GM13976 (cell line): ENCODE results near the gene PDCD1.

ENCODE experiments used
- DNase-seq: peaks from one replicate; pipeline ENCODE4 v3.0.0; 2012; ENCODE audit warnings: low spot score
- CTCF ChIP-seq: IDR thresholded peaks from 2 replicates; pipeline ENCODE4 v1.5.1; 2012; ENCODE audit warnings: borderline replicate concordance, mild to moderate bottlenecking; ENCODE audit not compliant: insufficient read depth; ENCODE audit errors: extremely low read depth, missing control alignments, control extremely low read depth
- in situ Hi-C: fragments of 300-500 bp; cut with MboI; formaldehyde crosslinking; loops from one replicate; pipeline ENCODE4 v1.12.0; 2022; ENCODE audit warnings: low sequenced_read_pairs, mixed read lengths, inconsistent platforms; ENCODE audit not compliant: unreplicated experiment

PDCD1 gene

GRCh38 chr2:241894681-241895426 is 36.2 kb upstream of the PDCD1 start:
- in situ Hi-C loops, result no loop called here
- DNase-seq, result no peak
- TF ChIP-seq CTCF, result no peak

DNA sequence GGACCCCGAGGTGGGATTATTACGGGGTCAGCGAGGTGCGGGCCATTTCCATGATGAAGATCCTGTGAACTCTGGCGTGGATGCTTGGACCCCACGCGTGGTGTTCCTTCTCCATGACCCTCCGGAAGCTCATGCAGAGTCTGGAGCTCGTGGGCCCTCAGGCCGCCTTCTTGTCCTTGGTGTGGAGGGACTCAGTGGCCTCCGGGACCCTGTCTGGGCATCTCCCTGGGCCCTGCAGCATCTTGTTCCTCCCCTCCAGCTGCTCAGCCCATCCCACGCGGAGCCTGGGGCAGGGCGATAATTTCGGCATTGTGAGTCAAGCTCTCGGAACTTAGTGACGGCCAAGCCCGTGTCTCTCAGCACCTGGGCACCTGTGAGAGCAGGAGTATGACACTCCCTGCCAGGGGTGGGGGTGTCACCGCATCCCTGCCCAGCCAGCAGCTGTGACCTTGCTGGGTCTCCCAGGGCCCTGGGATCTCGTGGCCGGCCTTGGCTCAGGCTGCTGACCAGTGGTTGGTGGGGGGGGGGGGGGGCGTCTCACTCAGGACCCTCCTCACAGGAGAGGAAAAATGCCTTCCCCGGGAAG is 35.5 kb upstream of the PDCD1 start:
- in situ Hi-C loops, result no loop called here
- DNase-seq, result no peak
- TF ChIP-seq CTCF, result no peak

GRCh38 chr2:241893265-241893664 is 34.6 kb upstream of the PDCD1 start:
- in situ Hi-C loops, result no loop called here
- no peak for DNase-seq
- TF ChIP-seq CTCF, result no peak

DNA sequence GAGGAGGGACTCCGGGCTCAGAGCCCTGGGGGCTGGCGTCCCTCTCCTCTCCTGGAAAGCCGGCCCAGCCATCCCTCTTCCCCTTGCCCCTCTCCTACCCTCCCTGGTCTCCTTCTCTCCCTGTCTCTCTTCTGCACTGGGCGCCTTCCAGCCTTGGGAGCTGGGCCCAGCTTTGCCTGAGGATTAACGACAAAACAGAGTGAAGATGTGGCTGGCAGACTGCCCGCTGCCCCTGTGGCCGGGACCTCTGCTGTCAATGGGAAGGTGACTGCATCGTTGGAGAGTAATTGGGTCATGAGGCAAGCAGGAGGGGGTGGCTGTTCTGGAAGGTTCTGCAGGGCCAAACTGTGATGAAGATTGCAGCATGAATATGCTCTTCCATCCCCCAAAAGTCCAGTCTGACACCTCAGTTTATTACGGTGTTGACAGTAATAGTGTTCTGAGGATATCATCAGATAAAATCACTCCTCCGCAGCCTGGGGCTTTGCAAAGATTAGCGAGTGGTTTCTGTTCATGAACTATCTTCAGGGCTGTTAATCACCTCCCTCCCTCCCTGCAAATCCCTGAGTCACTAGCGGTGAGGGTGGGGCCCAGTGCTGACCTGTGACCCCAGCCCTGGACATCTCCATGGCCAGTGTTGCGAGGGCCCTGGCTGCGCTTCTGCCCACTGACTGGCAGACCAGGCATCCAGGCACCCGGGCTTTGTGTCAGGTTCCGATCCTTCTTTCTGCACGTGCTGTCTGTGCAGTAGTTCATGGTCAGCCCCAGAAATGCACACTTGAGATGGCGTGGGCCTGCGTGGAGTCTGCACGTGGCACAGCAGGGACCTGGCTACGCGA is 33.8 kb upstream of the PDCD1 start:
- DNase-seq, result no peak

GRCh38 chr2:241891988-241892298 is 33.2 kb upstream of the PDCD1 start:
- TF ChIP-seq CTCF, result no peak
- no peak for DNase-seq
- in situ Hi-C loops, result no loop called here

More for the DNA sequence above, 33.8 kb upstream of the PDCD1 start:
- no peak for TF ChIP-seq CTCF
- in situ Hi-C loops, result no loop called here

DNA sequence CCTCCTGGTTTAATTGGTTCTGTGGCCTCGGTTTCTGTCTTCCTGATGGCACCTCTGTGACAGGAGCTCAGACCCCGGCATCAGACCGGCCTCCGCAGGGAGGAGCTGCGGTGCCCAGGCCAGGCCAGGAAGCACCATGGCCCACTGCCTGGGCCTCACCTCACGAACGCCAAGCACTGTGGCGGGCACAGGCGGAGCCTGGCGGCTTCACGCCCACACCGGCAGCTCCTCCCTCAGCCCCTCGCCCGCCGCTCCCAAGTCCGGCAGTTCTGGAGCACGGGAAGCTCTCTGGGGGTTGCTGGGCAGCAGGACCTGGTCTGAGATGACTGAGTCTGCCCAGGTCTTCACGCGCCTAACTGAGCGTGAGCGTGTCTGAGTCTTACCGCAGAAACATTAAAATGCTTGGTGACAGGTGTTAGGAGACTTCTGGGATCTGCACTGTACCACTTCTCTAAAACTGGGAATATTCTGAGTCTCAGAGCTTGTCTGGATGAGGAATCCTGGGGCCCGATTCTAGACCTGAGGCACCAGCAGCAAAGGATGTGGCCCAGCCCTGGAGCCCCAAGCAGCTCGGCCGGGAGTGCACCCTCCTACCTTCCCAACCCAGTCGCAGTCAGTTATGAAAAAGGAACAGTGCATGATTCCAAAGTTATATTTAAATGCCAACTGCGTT is 32.8 kb upstream of the PDCD1 start:
- in situ Hi-C loops, result no loop called here
- TF ChIP-seq CTCF, result no peak
- DNase-seq, result no peak
